ENCODE results near the gene LRMDA.

Gene LRMDA

GRCh38 chr10:75402486-75403143 is 28.8 kb upstream of the LRMDA start:
- no peak for DNase-seq

GRCh38 chr10:75403144-75403938 is 28.1 kb upstream of the LRMDA start:
- DNase-seq: no peak

GRCh38 chr10:75403939-75404814 is 27.2 kb upstream of the LRMDA start:
- no peak for DNase-seq

GRCh38 chr10:75404815-75405597 is 26.4 kb upstream of the LRMDA start:
- no peak for DNase-seq

GRCh38 chr10:75405598-75406461 is 25.6 kb upstream of the LRMDA start:
- no peak for DNase-seq

- DNase-seq: no peak
These were observed 24.8 kb upstream of the LRMDA start for GRCh38 chr10:75406462-75407223.

GRCh38 chr10:75407224-75407712 is 24.2 kb upstream of the LRMDA start:
- DNase-seq: no peak

GRCh38 chr10:75407713-75408508 is 23.5 kb upstream of the LRMDA start:
- no peak for DNase-seq

GRCh38 chr10:75408509-75408875 is 22.9 kb upstream of the LRMDA start:
- no peak for DNase-seq

- no peak for DNase-seq
These were observed 22.2 kb upstream of the LRMDA start for GRCh38 chr10:75408911-75409885.

- DNase-seq: no peak
These were observed 21.1 kb upstream of the LRMDA start for GRCh38 chr10:75410132-75411005.

GRCh38 chr10:75414527-75414926 is 16.9 kb upstream of the LRMDA start:
- DNase-seq: no peak

- no peak for DNase-seq
These were observed 13.9 kb upstream of the LRMDA start for GRCh38 chr10:75417522-75417927.

GRCh38 chr10:75418293-75418692 is 13.1 kb upstream of the LRMDA start:
- DNase-seq: no peak

- DNase-seq: no peak
These were observed 12.7 kb upstream of the LRMDA start for GRCh38 chr10:75418712-75419111.

GRCh38 chr10:75422913-75423312 is 8.5 kb upstream of the LRMDA start:
- DNase-seq: no peak

GRCh38 chr10:75424571-75424970 is 6.9 kb upstream of the LRMDA start:
- DNase-seq: no peak
